Activated T-cell treated with anti-CD3 and anti-CD28 coated beads, Interleukin-2, amount 50 U/mL, for 72 hours (primary cell): ENCODE data around the gene BMP8B. TPM values are rescaled to one million over a fixed set of nuclear protein-coding genes. Genes with fewer than 3 reads are reported as not detected.
A peak's percentile ranks its signal among the peaks of the same experiment; 100 is the strongest.

Experiments used
- ATAC-seq, 2 donors: fragments of 150-1000 bp; cut with Tn5 transposase; replicated peaks in 1 of 2; 2 replicates each; pipeline ENCODE4 v1.10.0; 2021; ENCODE audit warnings: moderate library complexity in 2 of 2, mild to moderate bottlenecking in 1 of 2
- DNase-seq, 2 donors: peaks; one replicate each; pipeline ENCODE4 v3.0.0; 2021 to 2022; ENCODE audit warnings: mixed read lengths in 1 of 2
- H3K27ac Mint-ChIP-seq: one replicate; pipeline ENCODE4 v1.8.0; 2022; ENCODE audit warnings: mild to moderate bottlenecking, moderate library complexity, mixed read lengths
- H3K27me3 Mint-ChIP-seq: one replicate; pipeline ENCODE4 v1.8.0; 2022; ENCODE audit warnings: low read depth, mixed read lengths
- H3K36me3 Mint-ChIP-seq, 2 donors: one replicate each; pipeline ENCODE4 v1.8.0; 2022; ENCODE audit warnings: mixed read lengths in 2 of 2, mild to moderate bottlenecking in 1 of 2; ENCODE audit not compliant: insufficient read depth in 2 of 2
- H3K4me1 Mint-ChIP-seq: one replicate; pipeline ENCODE4 v1.8.0; 2022; ENCODE audit warnings: low read depth, mixed read lengths
- H3K4me3 Mint-ChIP-seq, 2 donors: one replicate each; pipeline ENCODE4 v1.8.0; 2022; ENCODE audit warnings: mild to moderate bottlenecking in 2 of 2, mixed read lengths in 2 of 2, moderate library complexity in 2 of 2
- H3K9me3 Mint-ChIP-seq, 2 donors: one replicate each; pipeline ENCODE4 v1.8.0; 2022; ENCODE audit warnings: mixed read lengths in 2 of 2
- total RNA-seq, 2 donors: library from RNA; stranded (reverse); gene quantifications; one replicate each; pipeline ENCODE4 v1.2.3, GENCODE V29; 2022

Gene BMP8B
- total RNA-seq, 2 donors from 2014 or later: 0.69 to 1.5 TPM

DNA sequence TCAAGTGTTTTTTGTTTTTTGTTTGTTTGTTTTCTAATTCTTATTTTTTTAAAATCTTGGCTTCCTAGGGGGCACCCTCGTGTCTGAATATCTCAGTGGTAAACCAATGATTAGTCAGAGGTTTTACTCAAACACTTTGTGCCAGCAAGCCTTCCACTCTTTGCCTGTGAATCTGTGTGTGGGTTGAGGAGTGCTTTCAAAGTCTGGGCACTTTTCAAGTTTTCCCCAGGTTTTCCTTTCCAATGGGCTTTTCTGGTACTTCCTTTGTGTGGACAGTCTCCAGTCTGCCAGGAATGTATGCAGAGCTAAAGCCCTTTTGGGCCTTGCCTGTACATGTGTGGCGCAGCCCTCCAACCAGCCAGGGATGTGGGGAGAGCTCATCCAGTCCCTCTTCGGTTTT is 59.6 kb downstream of the BMP8B start:
- DNase-seq (no peak), ATAC-seq (peak; percentile 52 to 53)
- Mint-ChIP-seq H3K36me3 (no peaks in the 10 kb centered on the region), H3K4me3 (no peak overlapping the region), H3K27ac (no peak overlapping the region), H3K9me3 (no peaks in the 10 kb centered on the region), H3K4me1 (peaks cover 42% of the 10 kb centered on the region), H3K27me3 (peaks cover 88% of the 10 kb centered on the region)

- H3K4me1 Mint-ChIP-seq: peaks cover 32% of the 10 kb centered on the region
- peak overlapping the region in 1 of 2 donors; percentile 47 for H3K4me3 Mint-ChIP-seq
- H3K36me3 Mint-ChIP-seq: no peaks in the 10 kb centered on the region
- peaks cover 80% of the 10 kb centered on the region for H3K27me3 Mint-ChIP-seq
- no peak for DNase-seq
- no peak overlapping the region for H3K27ac Mint-ChIP-seq
- no peaks in the 10 kb centered on the region for H3K9me3 Mint-ChIP-seq
- ATAC-seq: no peak
Measured at GRCh38 chr1:39727932-39728317, 60.7 kb downstream of the BMP8B start.

GRCh38 chr1:39727221-39727931 is 61.3 kb downstream of the BMP8B start:
- Mint-ChIP-seq H3K27ac (no peak overlapping the region), H3K36me3 (no peaks in the 10 kb centered on the region), H3K27me3 (peaks cover 74% of the 10 kb centered on the region), H3K9me3 (no peaks in the 10 kb centered on the region), H3K4me3 (peak overlapping the region; percentile 47), H3K4me1 (peaks cover 32% of the 10 kb centered on the region)
- no peak for DNase-seq
- peak; percentile 19 to 37 for ATAC-seq

GRCh38 chr1:39726600-39726999 is 62.1 kb downstream of the BMP8B start:
- H3K27me3 Mint-ChIP-seq: peaks cover 77% of the 10 kb centered on the region
- ATAC-seq (no peak), DNase-seq (no peak)
- peaks cover 32% of the 10 kb centered on the region for H3K4me1 Mint-ChIP-seq
- no peaks in the 10 kb centered on the region for H3K9me3 Mint-ChIP-seq
- H3K36me3 Mint-ChIP-seq: no peaks in the 10 kb centered on the region
- H3K4me3 Mint-ChIP-seq: no peak overlapping the region
- no peak overlapping the region for H3K27ac Mint-ChIP-seq

DNA sequence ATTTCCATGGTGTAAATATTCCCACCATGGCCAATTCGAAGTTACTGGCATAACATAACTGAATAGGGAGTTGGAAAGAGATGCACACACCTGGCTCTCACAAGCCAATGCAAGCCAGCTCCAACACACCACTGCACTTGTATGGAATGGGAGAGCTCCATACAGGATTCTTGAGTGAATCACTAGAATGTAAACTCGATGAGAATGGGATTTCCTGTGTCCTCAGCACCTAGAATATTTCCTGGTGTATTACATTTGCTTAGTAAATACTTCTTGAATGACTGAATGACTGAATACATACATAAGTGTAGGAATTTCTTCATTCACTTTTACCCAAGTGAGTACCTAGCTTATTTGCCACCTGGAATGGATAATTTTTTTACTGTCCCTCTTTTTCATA is 66.2 kb downstream of the BMP8B start:
- peaks cover 58% of the 10 kb centered on the region for H3K27me3 Mint-ChIP-seq
- no peaks in the 10 kb centered on the region for H3K9me3 Mint-ChIP-seq
- H3K4me3 Mint-ChIP-seq: no peak overlapping the region

DNA sequence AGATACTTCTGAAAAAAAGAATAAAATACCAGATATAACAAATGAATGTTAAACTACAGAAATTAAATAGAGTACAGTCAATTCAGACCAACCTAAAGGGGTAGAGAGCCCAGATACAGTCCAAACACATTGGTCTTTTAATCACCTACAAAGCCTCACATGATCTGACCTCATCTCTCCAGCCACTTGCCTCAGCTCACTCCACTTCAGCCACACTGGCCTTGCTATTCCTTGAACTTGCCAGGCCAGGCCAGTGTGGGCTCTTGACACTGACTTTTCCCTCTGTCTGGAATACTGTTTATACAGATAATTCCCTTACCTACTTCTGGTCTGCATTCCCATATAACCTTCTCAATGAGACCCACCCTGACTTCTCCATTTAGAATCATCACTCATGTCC is 67.0 kb downstream of the BMP8B start:
- H3K27ac Mint-ChIP-seq: no peak overlapping the region
- H3K36me3 Mint-ChIP-seq: no peaks in the 10 kb centered on the region
- H3K9me3 Mint-ChIP-seq: no peaks in the 10 kb centered on the region
- peaks cover 54% of the 10 kb centered on the region for H3K27me3 Mint-ChIP-seq
- ATAC-seq: no peak
- peaks cover 1% of the 10 kb centered on the region for H3K4me1 Mint-ChIP-seq
- H3K4me3 Mint-ChIP-seq: no peak overlapping the region
- no peak for DNase-seq

More for the DNA sequence above, 66.2 kb downstream of the BMP8B start:
- no peak overlapping the region for H3K27ac Mint-ChIP-seq
- H3K4me1 Mint-ChIP-seq: peaks cover 9% of the 10 kb centered on the region
- ATAC-seq: no peak
- no peak for DNase-seq
- H3K36me3 Mint-ChIP-seq: no peaks in the 10 kb centered on the region

DNA sequence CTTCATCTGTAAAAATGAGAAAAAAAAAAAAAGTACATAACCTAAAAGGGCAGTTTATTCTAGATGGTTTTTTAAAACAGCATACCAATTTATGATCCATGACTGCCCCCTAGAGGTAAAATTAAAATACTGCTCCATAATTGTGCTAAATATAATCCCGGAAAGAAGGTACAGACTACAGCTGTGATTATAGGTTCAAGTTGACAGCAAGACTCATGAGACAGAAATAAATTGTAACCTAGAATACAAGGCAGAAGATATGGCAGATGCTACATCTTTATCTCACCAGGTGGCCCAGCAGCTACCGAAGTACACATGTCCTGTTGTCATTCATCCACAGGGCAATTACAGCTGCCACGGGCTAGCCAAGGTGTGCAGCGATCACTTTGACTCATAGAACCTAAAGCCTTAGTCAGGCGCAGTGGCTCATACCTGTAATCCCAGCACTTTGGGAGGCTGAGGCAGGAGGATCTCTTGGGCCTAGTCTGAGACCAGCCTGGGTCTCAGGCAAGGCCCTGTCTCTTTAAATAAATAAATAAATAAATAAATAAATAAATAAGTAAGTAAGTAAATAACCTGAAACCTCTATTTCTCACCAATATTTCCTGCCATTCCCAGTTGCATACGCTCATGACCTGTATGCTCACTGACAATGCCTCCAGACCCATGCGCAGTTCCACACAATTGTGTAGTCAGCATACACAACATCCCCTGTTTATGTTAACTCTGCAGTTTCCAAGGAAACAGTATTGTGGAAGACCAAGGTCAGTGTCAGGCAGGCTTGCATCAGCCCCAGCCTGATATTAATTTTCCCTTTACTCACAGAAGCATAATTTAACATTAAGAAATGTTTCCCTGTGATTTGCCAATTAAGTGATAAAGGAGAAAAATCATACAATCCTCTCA is 68.3 kb downstream of the BMP8B start:
- DNase-seq (no peak), ATAC-seq (peak; percentile 61 to 66)
- Mint-ChIP-seq H3K36me3 (no peaks in the 10 kb centered on the region), H3K27ac (no peak overlapping the region), H3K4me1 (no peaks in the 10 kb centered on the region), H3K27me3 (peaks cover 48% of the 10 kb centered on the region), H3K4me3 (no peak overlapping the region), H3K9me3 (no peaks in the 10 kb centered on the region)

DNA sequence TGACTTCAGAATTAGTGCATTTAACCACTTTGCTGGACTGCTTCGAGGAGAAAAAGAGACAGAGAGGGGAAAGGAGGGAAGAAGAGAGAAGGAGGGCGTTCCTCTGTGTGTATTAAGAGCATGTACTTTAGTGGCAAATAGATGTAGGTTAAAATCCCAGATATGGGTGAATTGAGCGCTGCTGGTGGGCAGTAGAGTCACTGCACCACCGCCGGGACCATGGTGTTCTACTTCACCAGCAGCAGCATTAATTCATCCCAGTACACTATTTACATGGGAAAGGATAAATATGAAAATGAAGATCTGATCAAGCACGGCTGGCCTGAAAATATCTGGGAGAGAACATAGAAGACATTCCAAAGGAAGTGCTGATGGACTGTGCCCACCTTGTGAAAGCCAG is 70.9 kb downstream of the BMP8B start:
- ATAC-seq: no peak
- Mint-ChIP-seq H3K27ac (no peak overlapping the region), H3K27me3 (peaks cover 48% of the 10 kb centered on the region), H3K36me3 (no peaks in the 10 kb centered on the region), H3K4me1 (no peaks in the 10 kb centered on the region), H3K4me3 (no peak overlapping the region), H3K9me3 (no peaks in the 10 kb centered on the region)
- no peak for DNase-seq

- Mint-ChIP-seq H3K36me3 (no peaks in the 10 kb centered on the region), H3K9me3 (no peaks in the 10 kb centered on the region), H3K27ac (no peak overlapping the region), H3K4me1 (no peaks in the 10 kb centered on the region), H3K4me3 (no peak overlapping the region), H3K27me3 (peaks cover 46% of the 10 kb centered on the region)
- ATAC-seq (no peak), DNase-seq (no peak)
Measured at GRCh38 chr1:39713557-39713956, 75.1 kb downstream of the BMP8B start.

DNA sequence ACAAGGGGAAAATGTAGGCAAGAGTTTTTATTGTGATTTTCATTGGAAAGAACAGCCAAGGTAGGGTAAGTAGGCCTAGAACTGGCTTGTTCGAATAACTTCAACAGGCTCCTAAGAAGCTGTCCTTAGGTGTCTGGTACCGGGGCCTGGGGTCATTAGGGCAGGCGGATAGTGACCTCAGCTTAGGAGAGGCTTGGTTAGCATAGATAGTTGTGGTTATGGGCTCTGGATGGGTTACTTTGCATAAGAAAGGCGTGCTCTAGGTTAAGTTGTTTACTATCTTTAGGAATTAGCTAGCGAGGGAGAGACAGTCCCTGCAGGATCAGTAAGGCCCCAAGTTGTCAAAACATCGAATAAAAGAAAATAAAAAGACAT is 76.7 kb downstream of the BMP8B start:
- no peak overlapping the region for H3K4me3 Mint-ChIP-seq
- H3K27ac Mint-ChIP-seq: no peak overlapping the region
- no peaks in the 10 kb centered on the region for H3K9me3 Mint-ChIP-seq
- ATAC-seq: no peak
- H3K4me1 Mint-ChIP-seq: no peaks in the 10 kb centered on the region
- no peaks in the 10 kb centered on the region for H3K36me3 Mint-ChIP-seq
- peaks cover 36% of the 10 kb centered on the region for H3K27me3 Mint-ChIP-seq
- no peak for DNase-seq

DNA sequence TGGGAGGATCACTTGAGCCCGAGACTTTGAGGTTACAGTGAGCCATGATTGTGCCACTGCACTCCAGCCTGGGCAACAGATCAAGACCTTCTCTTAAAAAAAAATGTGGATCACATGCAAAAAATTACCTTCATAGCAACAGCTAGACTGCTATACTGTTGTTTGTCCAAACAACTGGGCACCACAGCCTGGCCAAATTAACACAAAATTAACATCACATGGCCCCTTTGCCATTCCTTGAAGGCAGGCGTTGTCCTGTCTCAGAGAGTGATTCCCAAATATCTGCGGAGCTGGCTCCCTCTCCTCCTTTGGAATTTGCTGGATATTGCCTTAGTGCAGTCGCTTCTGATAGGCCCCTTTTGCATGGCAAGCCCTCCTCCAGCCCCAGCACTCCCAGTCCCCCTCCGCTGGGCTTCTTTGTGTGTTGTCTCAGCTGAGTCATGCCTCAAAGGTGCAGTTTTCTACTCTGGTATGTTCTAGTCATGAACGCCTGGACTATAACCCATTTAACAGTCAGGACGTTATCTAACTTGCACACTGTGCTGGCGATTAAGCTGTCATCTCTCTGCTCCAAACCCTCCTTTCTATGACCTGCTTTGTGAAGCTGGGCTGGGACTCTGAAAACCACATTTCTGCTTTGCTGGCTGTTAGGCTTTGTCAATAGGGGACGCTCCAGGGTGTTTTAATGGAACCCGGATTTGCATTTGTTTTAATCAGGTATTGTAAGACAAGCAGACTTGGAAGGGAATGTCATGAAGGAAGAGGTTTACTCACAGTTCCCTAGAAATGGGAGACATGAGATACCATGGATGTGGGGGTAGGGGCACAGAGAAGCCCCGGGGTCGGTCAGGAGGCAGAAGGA is 77.3 kb downstream of the BMP8B start:
- DNase-seq (no peak), ATAC-seq (no peak)
- Mint-ChIP-seq H3K9me3 (no peaks in the 10 kb centered on the region), H3K27me3 (peaks cover 30% of the 10 kb centered on the region), H3K36me3 (no peaks in the 10 kb centered on the region), H3K4me1 (no peaks in the 10 kb centered on the region), H3K27ac (no peak overlapping the region), H3K4me3 (no peak overlapping the region)

- no peak for ATAC-seq
- no peaks in the 10 kb centered on the region for H3K9me3 Mint-ChIP-seq
- H3K4me1 Mint-ChIP-seq: no peaks in the 10 kb centered on the region
- no peak for DNase-seq
- H3K27ac Mint-ChIP-seq: no peak overlapping the region
- peaks cover 14% of the 10 kb centered on the region for H3K27me3 Mint-ChIP-seq
- H3K4me3 Mint-ChIP-seq: no peak overlapping the region
- no peaks in the 10 kb centered on the region for H3K36me3 Mint-ChIP-seq
Measured at GRCh38 chr1:39707506-39707905, 81.2 kb downstream of the BMP8B start.
